Measurements from ENCODE around the gene PPP2R1B. TPM values are rescaled to one million over a fixed set of nuclear protein-coding genes. Genes with fewer than 3 reads are reported as not detected.

Gene PPP2R1B
- total RNA-seq, 1 donor from 2014 or later, result 35.6 TPM

DNA sequence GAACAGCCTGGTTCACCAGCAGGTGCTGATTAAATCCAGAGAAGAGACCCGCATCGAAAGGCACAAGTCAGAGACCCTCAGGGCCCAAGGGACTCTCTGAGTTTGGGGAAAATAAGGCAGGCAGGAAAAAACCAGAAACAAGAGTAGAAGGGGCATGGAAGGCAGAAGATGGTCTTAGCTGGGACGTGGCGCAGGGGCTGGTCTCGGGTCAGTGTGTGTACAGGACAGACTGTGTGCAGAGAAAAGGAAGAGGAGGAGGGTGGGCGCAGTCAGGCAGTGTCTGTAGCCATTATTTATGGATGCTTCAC, 31.3 kb downstream of the PPP2R1B start:
- intact Hi-C loops (cut with DNase I), result loop anchor here (2.0 to 5.0 kb wide), 2 partner anchors 32 to 132 kb away; partner anchors contain the start of genes PPP2R1B and SIK2
- H3K4me1 ChIP-seq, result peaks cover 68% of the 10 kb centered on the region
- H3K27me3 ChIP-seq, result no peaks in the 10 kb centered on the region
- peak overlapping the region; percentile 95 for H3K27ac ChIP-seq
- H3K9me3 ChIP-seq, result no peaks in the 10 kb centered on the region
- H3K36me3 ChIP-seq, result no peaks in the 10 kb centered on the region
- no peak for DNase-seq (ENCODE audit: extremely low spot score in 2 of 2)
- no peak for TF ChIP-seq POLR2A (IDR thresholded peaks at IDR 0.05)
- TF ChIP-seq, protein P1, sequence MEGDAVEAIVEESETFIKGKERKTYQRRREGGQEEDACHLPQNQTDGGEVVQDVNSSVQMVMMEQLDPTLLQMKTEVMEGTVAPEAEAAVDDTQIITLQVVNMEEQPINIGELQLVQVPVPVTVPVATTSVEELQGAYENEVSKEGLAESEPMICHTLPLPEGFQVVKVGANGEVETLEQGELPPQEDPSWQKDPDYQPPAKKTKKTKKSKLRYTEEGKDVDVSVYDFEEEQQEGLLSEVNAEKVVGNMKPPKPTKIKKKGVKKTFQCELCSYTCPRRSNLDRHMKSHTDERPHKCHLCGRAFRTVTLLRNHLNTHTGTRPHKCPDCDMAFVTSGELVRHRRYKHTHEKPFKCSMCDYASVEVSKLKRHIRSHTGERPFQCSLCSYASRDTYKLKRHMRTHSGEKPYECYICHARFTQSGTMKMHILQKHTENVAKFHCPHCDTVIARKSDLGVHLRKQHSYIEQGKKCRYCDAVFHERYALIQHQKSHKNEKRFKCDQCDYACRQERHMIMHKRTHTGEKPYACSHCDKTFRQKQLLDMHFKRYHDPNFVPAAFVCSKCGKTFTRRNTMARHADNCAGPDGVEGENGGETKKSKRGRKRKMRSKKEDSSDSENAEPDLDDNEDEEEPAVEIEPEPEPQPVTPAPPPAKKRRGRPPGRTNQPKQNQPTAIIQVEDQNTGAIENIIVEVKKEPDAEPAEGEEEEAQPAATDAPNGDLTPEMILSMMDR (IDR thresholded peaks at IDR 0.05), result no peak
- TF ChIP-seq POLR2AphosphoS5 (IDR thresholded peaks at IDR 0.05; ENCODE audit: insufficient read depth in 1 of 2, low read depth in 1 of 2), result no peak
- peak overlapping the region in 1 of 2 donors; percentile 42 for H3K4me3 ChIP-seq

DNA sequence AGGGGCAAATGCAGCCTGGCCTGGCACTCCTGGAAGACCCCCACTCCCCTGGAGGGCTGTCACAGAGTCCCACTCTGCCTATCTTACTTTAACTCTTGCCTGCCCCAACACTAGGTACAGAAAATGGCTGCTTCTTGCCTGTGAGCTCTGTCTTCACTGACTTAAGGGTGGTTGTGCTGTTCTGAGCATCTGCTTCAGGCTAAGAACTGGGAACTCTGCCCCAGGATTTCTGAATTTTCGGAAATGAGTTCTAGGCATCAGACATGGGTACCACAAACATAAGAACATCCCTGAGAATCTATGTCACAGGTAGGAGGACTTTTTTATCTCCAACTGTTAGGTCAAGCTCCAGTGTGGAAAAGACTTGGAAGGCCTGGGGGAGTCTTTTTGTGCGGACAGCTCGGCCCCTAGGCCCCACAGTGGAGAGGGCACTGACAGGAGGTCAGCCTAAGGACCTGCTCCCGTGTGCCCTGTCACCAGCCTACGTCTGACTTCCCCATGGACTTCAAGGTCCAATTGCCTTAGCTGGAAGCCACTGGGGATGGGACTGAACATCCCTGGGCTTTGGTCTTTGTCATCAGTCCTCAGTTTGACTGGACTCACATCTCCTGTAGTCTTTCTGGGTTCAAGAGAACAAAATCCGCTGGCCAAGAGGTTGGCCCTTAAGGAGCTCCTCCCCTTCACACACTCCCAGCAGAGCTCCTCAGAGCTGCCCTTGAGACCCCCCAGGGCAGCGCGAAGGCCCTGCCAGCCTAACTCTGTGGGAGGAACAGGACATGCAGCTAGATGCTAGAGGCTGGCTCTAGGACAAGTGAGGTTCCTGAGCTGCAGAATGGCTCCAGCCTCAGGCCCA, 31.9 kb downstream of the PPP2R1B start:
- H3K36me3 ChIP-seq, result no peaks in the 10 kb centered on the region
- intact Hi-C loops (cut with DNase I), result loop anchor here (2.0 to 5.0 kb wide), 2 partner anchors 33 to 132 kb away; partner anchors contain the start of genes PPP2R1B and SIK2
- H3K4me1 ChIP-seq, result peaks cover 74% of the 10 kb centered on the region
- peak overlapping the region; percentile 95 for H3K27ac ChIP-seq
- H3K27me3 ChIP-seq, result no peaks in the 10 kb centered on the region
- peak overlapping the region in 1 of 2 donors; percentile 42 for H3K4me3 ChIP-seq
- H3K9me3 ChIP-seq, result no peaks in the 10 kb centered on the region
- TF ChIP-seq POLR2A (IDR thresholded peaks at IDR 0.05) (no peak), POLR2AphosphoS5 (IDR thresholded peaks at IDR 0.05; ENCODE audit: insufficient read depth in 1 of 2, low read depth in 1 of 2) (no peak)
- DNase-seq (ENCODE audit: extremely low spot score in 2 of 2), result no peak

DNA sequence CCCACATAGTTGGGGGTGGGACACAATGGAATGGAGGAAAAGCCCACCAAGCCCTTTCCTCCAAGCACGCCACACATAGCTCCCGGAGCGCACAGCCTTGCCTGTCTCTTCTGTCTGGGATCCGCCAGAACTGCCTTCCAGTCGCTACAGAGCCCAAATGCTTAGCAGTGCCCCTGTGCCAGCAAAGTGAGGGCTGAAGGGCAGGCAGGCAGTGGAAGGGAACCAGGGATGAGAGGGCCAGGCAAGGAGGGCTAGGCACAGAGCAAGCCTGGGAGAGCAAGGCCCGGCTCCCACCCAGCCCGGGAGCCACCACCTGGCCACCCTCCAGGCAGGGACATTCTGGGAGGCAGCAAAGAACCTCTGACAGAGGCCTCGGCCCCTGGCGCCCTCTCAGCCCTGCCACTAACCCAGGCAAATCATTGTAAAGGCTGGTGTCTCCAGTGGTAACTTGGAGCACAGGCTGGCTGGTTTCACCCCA, 32.5 kb downstream of the PPP2R1B start:
- intact Hi-C loops (cut with DNase I), result loop anchor here (2.0 to 5.0 kb wide), 2 partner anchors 34 to 131 kb away; partner anchors contain the start of genes PPP2R1B and SIK2

DNA sequence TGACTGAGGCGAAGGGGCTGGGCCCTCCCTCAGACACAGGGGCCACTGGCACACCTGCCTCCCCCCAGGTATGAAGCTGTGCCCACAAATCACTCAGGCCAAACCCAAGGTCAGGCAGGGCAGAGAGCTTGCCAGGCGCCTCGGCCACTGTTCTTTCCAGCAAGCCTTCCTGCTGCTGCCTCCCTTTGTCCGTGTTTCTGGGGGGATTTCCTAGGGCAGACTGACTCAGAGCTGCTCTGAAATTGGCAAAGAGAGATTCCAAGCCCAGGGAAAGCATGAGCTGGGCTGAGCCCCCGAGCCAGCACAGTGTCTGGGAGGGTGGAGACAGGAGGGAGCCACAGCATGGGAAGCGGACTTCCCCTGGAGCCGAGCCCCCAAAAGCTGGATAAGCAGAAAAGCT, 33.2 kb downstream of the PPP2R1B start:
- Histone ChIP-seq H3K4me3 (no peak overlapping the region), H3K4me1 (peaks cover 74% of the 10 kb centered on the region), H3K9me3 (no peaks in the 10 kb centered on the region), H3K27ac (peak overlapping the region; percentile 95), H3K36me3 (no peaks in the 10 kb centered on the region), H3K27me3 (no peaks in the 10 kb centered on the region)
- TF ChIP-seq POLR2A (IDR thresholded peaks at IDR 0.05), result no peak
- TF ChIP-seq POLR2AphosphoS5 (IDR thresholded peaks at IDR 0.05; ENCODE audit: insufficient read depth in 1 of 2, low read depth in 1 of 2), result peak in 1 of 2 donors; percentile 69
- intact Hi-C loops (cut with DNase I), result loop anchor here (5.0 kb wide), 1 partner anchor 34 kb away; the partner anchor contains the start of gene PPP2R1B
- DNase-seq (ENCODE audit: extremely low spot score in 2 of 2), result no peak

More for the DNA sequence above, 32.5 kb downstream of the PPP2R1B start:
- no peak for DNase-seq (ENCODE audit: extremely low spot score in 2 of 2)
- H3K4me3 ChIP-seq, result no peak overlapping the region
- peaks cover 74% of the 10 kb centered on the region for H3K4me1 ChIP-seq
- no peaks in the 10 kb centered on the region for H3K27me3 ChIP-seq
- peak overlapping the region; percentile 95 for H3K27ac ChIP-seq
- no peaks in the 10 kb centered on the region for H3K9me3 ChIP-seq
- H3K36me3 ChIP-seq, result no peaks in the 10 kb centered on the region
- TF ChIP-seq, protein P1 (IDR thresholded peaks at IDR 0.05), result no peak
- TF ChIP-seq POLR2AphosphoS5 (IDR thresholded peaks at IDR 0.05; ENCODE audit: insufficient read depth in 1 of 2, low read depth in 1 of 2), result no peak
- no peak for TF ChIP-seq POLR2A (IDR thresholded peaks at IDR 0.05)

DNA sequence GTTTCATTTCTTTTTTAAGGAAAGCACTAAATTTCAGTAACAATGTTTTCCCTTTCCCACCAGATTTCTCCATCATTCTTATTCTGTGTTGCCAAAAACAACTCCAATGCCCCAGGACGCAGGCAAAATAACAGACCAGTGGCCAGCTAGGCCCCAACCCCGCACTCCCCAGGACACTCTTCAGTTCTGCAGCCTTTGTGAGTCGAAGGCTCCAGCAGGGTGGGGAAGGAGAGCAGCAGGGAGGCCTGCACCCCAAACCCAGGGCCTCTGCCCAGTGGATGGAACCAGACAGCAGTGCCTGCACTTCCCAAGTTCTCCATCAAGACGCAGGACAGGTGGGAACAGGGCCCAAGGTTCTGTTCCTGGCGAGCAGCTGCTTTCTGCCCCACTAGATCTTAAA, 34.4 kb downstream of the PPP2R1B start:
- no peak for DNase-seq (ENCODE audit: extremely low spot score in 2 of 2)
- Histone ChIP-seq H3K36me3 (peaks cover 0 to 6% of the 10 kb centered on the region in 2 donors), H3K4me1 (peaks cover 65% of the 10 kb centered on the region), H3K4me3 (no peak overlapping the region), H3K27me3 (no peaks in the 10 kb centered on the region), H3K9me3 (no peaks in the 10 kb centered on the region), H3K27ac (peak overlapping the region; percentile 95)
- no peak for TF ChIP-seq POLR2A (IDR thresholded peaks at IDR 0.05)
- no peak for TF ChIP-seq POLR2AphosphoS5 (IDR thresholded peaks at IDR 0.05; ENCODE audit: insufficient read depth in 1 of 2, low read depth in 1 of 2)
- TF ChIP-seq, protein P1 (IDR thresholded peaks at IDR 0.05), result no peak
- intact Hi-C loops (cut with DNase I), result loop anchor here (5.0 kb wide), 1 partner anchor 35 kb away; the partner anchor contains the start of gene PPP2R1B
